Measurements from ENCODE around the gene HSPA12A.

Gene HSPA12A

DNA sequence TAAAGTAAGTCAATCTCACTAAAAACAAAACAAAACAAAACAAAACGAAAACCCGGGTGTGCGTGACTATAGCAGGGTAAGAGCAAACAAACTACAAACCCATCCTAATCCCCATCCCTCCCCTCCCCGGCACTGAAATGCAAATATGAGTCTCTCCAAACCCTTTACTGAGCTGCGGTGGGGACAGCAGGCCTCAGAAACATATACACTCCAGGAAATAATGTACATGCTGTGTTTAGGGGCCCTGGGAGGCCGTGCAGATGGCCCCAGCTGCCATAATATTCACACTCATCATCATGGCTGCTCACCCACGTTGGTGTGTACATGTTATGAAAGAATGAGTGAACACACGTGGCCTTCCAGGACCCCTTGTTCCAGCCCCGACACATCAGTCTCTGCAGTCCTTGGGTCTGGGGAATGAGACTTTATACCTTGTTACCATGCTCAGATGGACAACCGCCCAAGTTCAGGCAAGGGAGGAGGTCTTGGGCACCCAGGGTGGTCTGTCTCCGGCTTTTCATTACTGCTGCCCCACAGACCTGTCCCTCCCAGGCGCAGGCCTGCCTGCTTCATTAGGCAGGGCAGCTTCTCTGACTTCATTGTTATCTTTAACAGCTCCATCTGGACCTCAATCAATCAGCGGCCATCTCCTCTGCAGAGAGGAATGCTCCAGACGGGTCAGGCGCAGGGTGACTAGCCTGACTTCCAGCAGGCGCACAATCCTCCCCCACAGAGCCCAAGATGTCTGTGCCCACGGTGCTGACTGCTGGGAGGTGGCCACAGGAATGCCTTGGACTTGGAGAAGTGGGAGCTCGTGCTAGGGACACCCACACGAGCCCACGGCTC is 20.6 kb downstream of the HSPA12A start:
- TF ChIP-seq, protein P1, sequence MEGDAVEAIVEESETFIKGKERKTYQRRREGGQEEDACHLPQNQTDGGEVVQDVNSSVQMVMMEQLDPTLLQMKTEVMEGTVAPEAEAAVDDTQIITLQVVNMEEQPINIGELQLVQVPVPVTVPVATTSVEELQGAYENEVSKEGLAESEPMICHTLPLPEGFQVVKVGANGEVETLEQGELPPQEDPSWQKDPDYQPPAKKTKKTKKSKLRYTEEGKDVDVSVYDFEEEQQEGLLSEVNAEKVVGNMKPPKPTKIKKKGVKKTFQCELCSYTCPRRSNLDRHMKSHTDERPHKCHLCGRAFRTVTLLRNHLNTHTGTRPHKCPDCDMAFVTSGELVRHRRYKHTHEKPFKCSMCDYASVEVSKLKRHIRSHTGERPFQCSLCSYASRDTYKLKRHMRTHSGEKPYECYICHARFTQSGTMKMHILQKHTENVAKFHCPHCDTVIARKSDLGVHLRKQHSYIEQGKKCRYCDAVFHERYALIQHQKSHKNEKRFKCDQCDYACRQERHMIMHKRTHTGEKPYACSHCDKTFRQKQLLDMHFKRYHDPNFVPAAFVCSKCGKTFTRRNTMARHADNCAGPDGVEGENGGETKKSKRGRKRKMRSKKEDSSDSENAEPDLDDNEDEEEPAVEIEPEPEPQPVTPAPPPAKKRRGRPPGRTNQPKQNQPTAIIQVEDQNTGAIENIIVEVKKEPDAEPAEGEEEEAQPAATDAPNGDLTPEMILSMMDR (IDR thresholded peaks at IDR 0.05; ENCODE audit: low read depth, low read length, poor library complexity, severe bottlenecking) = no peak
- no peak for TF ChIP-seq EZH2phosphoT487 (IDR thresholded peaks at IDR 0.05; ENCODE audit: borderline replicate concordance, low read length)
- Histone ChIP-seq H3K36me3 (ENCODE audit: control insufficient read depth, low read length) (no peaks in the 10 kb centered on the region), H3K4me1 (ENCODE audit: control insufficient read depth, low read length) (no peaks in the 10 kb centered on the region), H4K20me1 (ENCODE audit: control insufficient read depth, insufficient read depth, low read depth, low read length) (no peaks in the 10 kb centered on the region), H3K79me2 (ENCODE audit: control insufficient read depth, low read length) (no peaks in the 10 kb centered on the region), H3K27me3 (ENCODE audit: control insufficient read depth, low read length) (no peaks in the 10 kb centered on the region), H3K9me3 (ENCODE audit: control insufficient read depth, insufficient read depth, low read length) (no peaks in the 10 kb centered on the region), H3K4me2 (ENCODE audit: low read length) (no peak overlapping the region), H3K27ac (ENCODE audit: low read depth, low read length) (no peak overlapping the region), H3K4me3 (ENCODE audit: low read length) (no peak overlapping the region), H3F3A (ENCODE audit: control insufficient read depth, insufficient read depth) (no peaks in the 10 kb centered on the region), H3K9me2 (replicated peaks; ENCODE audit: control insufficient read depth, low read length) (no peaks in the 10 kb centered on the region)

- no peaks in the 10 kb centered on the region for H3K4me1 ChIP-seq (ENCODE audit: control insufficient read depth, low read length)
- TF ChIP-seq EZH2phosphoT487 (IDR thresholded peaks at IDR 0.05; ENCODE audit: borderline replicate concordance, low read length) = no peak
- TF ChIP-seq, protein P1 (IDR thresholded peaks at IDR 0.05; ENCODE audit: low read depth, low read length, poor library complexity, severe bottlenecking) = no peak
- no peaks in the 10 kb centered on the region for H4K20me1 ChIP-seq (ENCODE audit: control insufficient read depth, insufficient read depth, low read depth, low read length)
- no peaks in the 10 kb centered on the region for H3K27me3 ChIP-seq (ENCODE audit: control insufficient read depth, low read length)
- no peaks in the 10 kb centered on the region for H3K9me3 ChIP-seq (ENCODE audit: control insufficient read depth, insufficient read depth, low read length)
- H3K4me2 ChIP-seq (ENCODE audit: low read length) = no peak overlapping the region
- no peak overlapping the region for H3K27ac ChIP-seq (ENCODE audit: low read depth, low read length)
- no peaks in the 10 kb centered on the region for H3F3A ChIP-seq (ENCODE audit: control insufficient read depth, insufficient read depth)
- no peaks in the 10 kb centered on the region for H3K9me2 ChIP-seq (replicated peaks; ENCODE audit: control insufficient read depth, low read length)
- no peak overlapping the region for H3K4me3 ChIP-seq (ENCODE audit: low read length)
- no peaks in the 10 kb centered on the region for H3K36me3 ChIP-seq (ENCODE audit: control insufficient read depth, low read length)
- H3K79me2 ChIP-seq (ENCODE audit: control insufficient read depth, low read length) = no peaks in the 10 kb centered on the region
Observed at GRCh38 chr10:116720668-116721546, 21.5 kb downstream of the HSPA12A start.

- Histone ChIP-seq H3K4me1 (ENCODE audit: control insufficient read depth, low read length) (no peaks in the 10 kb centered on the region), H3K9me3 (ENCODE audit: control insufficient read depth, insufficient read depth, low read length) (no peaks in the 10 kb centered on the region), H3K79me2 (ENCODE audit: control insufficient read depth, low read length) (no peaks in the 10 kb centered on the region), H3K27ac (ENCODE audit: low read depth, low read length) (no peak overlapping the region), H3K27me3 (ENCODE audit: control insufficient read depth, low read length) (no peaks in the 10 kb centered on the region), H3F3A (ENCODE audit: control insufficient read depth, insufficient read depth) (no peaks in the 10 kb centered on the region), H4K20me1 (ENCODE audit: control insufficient read depth, insufficient read depth, low read depth, low read length) (no peaks in the 10 kb centered on the region), H3K4me3 (ENCODE audit: low read length) (no peak overlapping the region), H3K36me3 (ENCODE audit: control insufficient read depth, low read length) (no peaks in the 10 kb centered on the region), H3K4me2 (ENCODE audit: low read length) (no peak overlapping the region), H3K9me2 (replicated peaks; ENCODE audit: control insufficient read depth, low read length) (no peaks in the 10 kb centered on the region)
- TF ChIP-seq EZH2phosphoT487 (IDR thresholded peaks at IDR 0.05; ENCODE audit: borderline replicate concordance, low read length) = no peak
- TF ChIP-seq, protein P1 (IDR thresholded peaks at IDR 0.05; ENCODE audit: low read depth, low read length, poor library complexity, severe bottlenecking) = no peak
Observed at GRCh38 chr10:116720241-116720643, 22.1 kb downstream of the HSPA12A start.

Measured in DOHH2 (cell line).